Transverse colon (tissue), 4 donors: ENCODE results near the gene ERFE. TPM values are rescaled to one million over a fixed set of nuclear protein-coding genes. Genes with fewer than 3 reads are reported as not detected.

ENCODE experiments used
- DNase-seq: peaks from one replicate; pipeline ENCODE4 v3.0.0-alpha.2; 2019
- H3K27ac ChIP-seq, 4 donors: fragments of 200-600 bp; sonication (generic); 2 replicates each; pipeline ENCODE4 v1.5.1; 2016 to 2018; ENCODE audit warnings: inconsistent platforms in 4 of 4
- H3K27me3 ChIP-seq: fragments of 200-600 bp; sonication (generic); 2 replicates; pipeline ENCODE4 v1.5.1; 2017; ENCODE audit warnings: inconsistent platforms
- H3K36me3 ChIP-seq, 4 donors: fragments of 200-600 bp; sonication (generic); 2 replicates each; pipeline ENCODE4 v1.5.1; 2017 to 2019; ENCODE audit warnings: inconsistent platforms in 4 of 4
- H3K4me1 ChIP-seq, 4 donors: fragments of 200-600 bp; sonication (generic); 2 replicates each; pipeline ENCODE4 v1.5.1; 2017 to 2020; ENCODE audit warnings: inconsistent platforms in 4 of 4
- H3K4me3 ChIP-seq, 4 donors: fragments of 200-600 bp; sonication (generic); 1 replicate in 1 of 4; 2 replicates in 3 of 4; pipeline versions ENCODE4 v1.5.1 to v1.6.1; 2017 to 2019; ENCODE audit warnings: inconsistent platforms in 4 of 4
- H3K9me3 ChIP-seq, 2 donors: fragments of 200-600 bp; sonication (generic); 2 replicates each; pipeline ENCODE4 v1.5.1; 2017 to 2019; ENCODE audit warnings: inconsistent platforms in 2 of 2
- CTCF ChIP-seq, 5 experiments: fragments of 200-600 bp in 3 of 5; fragments of 450-650 bp in 2 of 5; sonication (generic) in 3 of 5; IDR thresholded peaks; 1 replicate in 2 of 5; 2 replicates in 3 of 5; pipeline ENCODE4 v1.5.1; 2016 to 2017; ENCODE audit warnings: antibody characterized with exemption in 5 of 5, inconsistent platforms in 3 of 5, mild to moderate bottlenecking in 2 of 5, moderate library complexity in 1 of 5
- EP300 ChIP-seq: sonication (generic); formaldehyde crosslinking; IDR thresholded peaks from one replicate; pipeline ENCODE4 v1.6.1; 2017; ENCODE audit warnings: antibody characterized with exemption, low read depth
- POLR2A ChIP-seq: fragments of 450-650 bp; IDR thresholded peaks from one replicate; pipeline ENCODE4 v1.6.1; 2016; ENCODE audit warnings: antibody characterized with exemption, mild to moderate bottlenecking, moderate library complexity
- POLR2AphosphoS5 ChIP-seq, 3 donors: sonication (generic); formaldehyde crosslinking; IDR thresholded peaks; one replicate each; pipeline ENCODE4 v1.6.1; 2016; ENCODE audit warnings: antibody characterized with exemption in 3 of 3
- WGBS, 2 donors: methylation state at CpG; one replicate each; pipeline ENCODE4 v1.1.5; 2018; ENCODE audit warnings: low coverage in 1 of 2; 5-methylcytosine and 5-hydroxymethylcytosine counted together
- in situ Hi-C, 4 donors: fragments of 200-750 bp; cut with MboI; loops; one replicate each; pipeline versions ENCODE4 v1.15.0 to v1.15.1; 2017; ENCODE audit warnings: low sequenced_read_pairs in 3 of 4, low pct_ligation_motif_present in 1 of 4, low pct_unique_long_range_greater_than_20kb in 1 of 4
- intact Hi-C: fragments of 100-400 bp; cut with DNase I; formaldehyde crosslinking; loops from one replicate; pipeline ENCODE4 v1.15.1; 2023; ENCODE audit warnings: low total_unique reads
- total RNA-seq, 4 donors: library from RNA; depleted of rRNA; stranded (reverse); fragments of >200 nt; gene quantifications; one replicate each; pipeline ENCODE4 v1.1.0, GENCODE V29; 2016

Gene ERFE
- total RNA-seq, 4 donors from 2014 or later: 0.41 TPM; not detected in 3

GRCh38 chr2:238126775-238127164 is 32.0 kb upstream of the ERFE start:
- no peak overlapping the region for H3K4me3 ChIP-seq
- H3K27ac ChIP-seq: no peak overlapping the region
- TF ChIP-seq CTCF (IDR thresholded peaks at IDR 0.05): no peak
- no peak for TF ChIP-seq EP300
- TF ChIP-seq POLR2AphosphoS5 (IDR thresholded peaks at IDR 0.05): no peak
- TF ChIP-seq POLR2A: no peak
- no peak for DNase-seq
- no peaks in the 10 kb centered on the region for H3K36me3 ChIP-seq
- in situ Hi-C loops: no loop called here
- 75 to 94% methylated on average over 2 of the region's 2 CpGs for WGBS, 2 donors
- H3K9me3 ChIP-seq: no peaks in the 10 kb centered on the region
- no peaks in the 10 kb centered on the region for H3K27me3 ChIP-seq
- peaks cover 0 to 7% (median 0%) of the 10 kb centered on the region in 4 donors for H3K4me1 ChIP-seq
- intact Hi-C loops: no loop called here

GRCh38 chr2:238127165-238128060 is 31.4 kb upstream of the ERFE start:
- no peaks in the 10 kb centered on the region for H3K9me3 ChIP-seq
- intact Hi-C loops (no loop called here), in situ Hi-C loops (no loop called here)
- WGBS, 2 donors: 67% methylated on average over 24 of the region's 36 CpGs; no CpG with 5 or more reads in 1 of the 2 donors
- peak overlapping the region in 1 of 4 donors; percentile 36 for H3K4me3 ChIP-seq
- peaks cover 0 to 7% (median 0%) of the 10 kb centered on the region in 4 donors for H3K4me1 ChIP-seq
- no peak overlapping the region for H3K27ac ChIP-seq
- no peak for DNase-seq
- no peaks in the 10 kb centered on the region for H3K36me3 ChIP-seq
- H3K27me3 ChIP-seq: no peaks in the 10 kb centered on the region
- TF ChIP-seq CTCF (IDR thresholded peaks at IDR 0.05): peak in 1 of 5 experiments; percentile 12
- no peak for TF ChIP-seq EP300

- Histone ChIP-seq H3K36me3 (no peaks in the 10 kb centered on the region), H3K4me3 (no peak overlapping the region), H3K4me1 (peaks cover 0 to 7% (median 0%) of the 10 kb centered on the region in 4 donors), H3K27ac (no peak overlapping the region), H3K27me3 (no peaks in the 10 kb centered on the region), H3K9me3 (no peaks in the 10 kb centered on the region)
- intact Hi-C loops: no loop called here
- in situ Hi-C loops: no loop called here
- TF ChIP-seq POLR2A (no peak), EP300 (no peak), POLR2AphosphoS5 (IDR thresholded peaks at IDR 0.05) (no peak), CTCF (IDR thresholded peaks at IDR 0.05) (no peak)
- no peak for DNase-seq
- 97% methylated on average over 22 of the region's 22 CpGs; no CpG with 5 or more reads in 1 of the 2 donors for WGBS, 2 donors
Measured at GRCh38 chr2:238128061-238128440, 30.7 kb upstream of the ERFE start.

- intact Hi-C loops: no loop called here
- no peaks in the 10 kb centered on the region for H3K36me3 ChIP-seq
- peaks cover 0 to 7% (median 0%) of the 10 kb centered on the region in 4 donors for H3K4me1 ChIP-seq
- in situ Hi-C loops: no loop called here
- H3K4me3 ChIP-seq: no peak overlapping the region
- no peaks in the 10 kb centered on the region for H3K9me3 ChIP-seq
- no peaks in the 10 kb centered on the region for H3K27me3 ChIP-seq
- no peak for DNase-seq
- 87% methylated on average over 25 of the region's 30 CpGs; no CpG with 5 or more reads in 1 of the 2 donors for WGBS, 2 donors
- TF ChIP-seq POLR2A (no peak), CTCF (IDR thresholded peaks at IDR 0.05) (no peak), EP300 (no peak)
- no peak overlapping the region for H3K27ac ChIP-seq
Measured at GRCh38 chr2:238128534-238129001, 30.2 kb upstream of the ERFE start.
